ENCODE measurements around the gene PPFIA4. TPM values are rescaled to one million over a fixed set of nuclear protein-coding genes. Genes with fewer than 3 reads are reported as not detected.

Gene PPFIA4
- total and polyA plus RNA-seq, 9 of the 15 experiments (the other 6 are each of a cell fraction or from before 2014, with no cell fraction given): 0.07 to 12.0 (median 0.70) TPM

- peak; percentile 33; the same call in 1 of the 2 replicates for TF ChIP-seq ARID3B (CRISPR knock-in tag; IDR thresholded peaks at IDR 0.05; ENCODE audit: borderline replicate concordance)
- TF ChIP-seq, protein P1, sequence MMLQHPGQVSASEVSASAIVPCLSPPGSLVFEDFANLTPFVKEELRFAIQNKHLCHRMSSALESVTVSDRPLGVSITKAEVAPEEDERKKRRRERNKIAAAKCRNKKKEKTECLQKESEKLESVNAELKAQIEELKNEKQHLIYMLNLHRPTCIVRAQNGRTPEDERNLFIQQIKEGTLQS (IDR thresholded peaks at IDR 0.05): no peak
- TF ChIP-seq, protein P1 (CRISPR knock-in tag; conservative IDR thresholded peaks at IDR 0.05): 0 out of 2 replicates have a peak, but pooled peaks have one; percentile 69
- TF ChIP-seq ZNF785 (CRISPR knock-in tag; IDR thresholded peaks at IDR 0.05): no peak
- TF ChIP-seq MAFK (IDR thresholded peaks at IDR 0.05; ENCODE audit: low read length): no peak
- TF ChIP-seq, protein P2, sequence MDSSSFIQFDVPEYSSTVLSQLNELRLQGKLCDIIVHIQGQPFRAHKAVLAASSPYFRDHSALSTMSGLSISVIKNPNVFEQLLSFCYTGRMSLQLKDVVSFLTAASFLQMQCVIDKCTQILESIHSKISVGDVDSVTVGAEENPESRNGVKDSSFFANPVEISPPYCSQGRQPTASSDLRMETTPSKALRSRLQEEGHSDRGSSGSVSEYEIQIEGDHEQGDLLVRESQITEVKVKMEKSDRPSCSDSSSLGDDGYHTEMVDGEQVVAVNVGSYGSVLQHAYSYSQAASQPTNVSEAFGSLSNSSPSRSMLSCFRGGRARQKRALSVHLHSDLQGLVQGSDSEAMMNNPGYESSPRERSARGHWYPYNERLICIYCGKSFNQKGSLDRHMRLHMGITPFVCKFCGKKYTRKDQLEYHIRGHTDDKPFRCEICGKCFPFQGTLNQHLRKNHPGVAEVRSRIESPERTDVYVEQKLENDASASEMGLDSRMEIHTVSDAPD (CRISPR knock-in tag; IDR thresholded peaks at IDR 0.05): no peak
- TF ChIP-seq PRPF4 (IDR thresholded peaks at IDR 0.05; ENCODE audit: insufficient read depth, low read depth, low read length, poor library complexity, severe bottlenecking): no peak
- no peak for TF ChIP-seq SMARCB1 (IDR thresholded peaks at IDR 0.05; ENCODE audit: insufficient read length, low read depth)
- TF ChIP-seq SNIP1 (IDR thresholded peaks at IDR 0.05; ENCODE audit: low read depth): no peak
- TF ChIP-seq HMBOX1 (IDR thresholded peaks at IDR 0.05): no peak
- no peak for TF ChIP-seq ZBTB49 (CRISPR knock-in tag; IDR thresholded peaks at IDR 0.05; ENCODE audit: borderline replicate concordance)
- TF ChIP-seq TFAP4 (CRISPR knock-in tag; IDR thresholded peaks at IDR 0.05; ENCODE audit: borderline replicate concordance): peak; percentile 89
- no peak for TF ChIP-seq MAFG (tag; conservative IDR thresholded peaks at IDR 0.05)
- no peak for TF ChIP-seq ZNF764 (CRISPR knock-in tag; IDR thresholded peaks at IDR 0.05; ENCODE audit: low read depth)
- TF ChIP-seq XRCC3 (IDR thresholded peaks at IDR 0.05): no peak
- TF ChIP-seq ZBTB1 (CRISPR knock-in tag; IDR thresholded peaks at IDR 0.05; ENCODE audit: borderline replicate concordance, low read depth): no peak
- TF ChIP-seq ZKSCAN8 (CRISPR knock-in tag; IDR thresholded peaks at IDR 0.05): peak; percentile 84
- TF ChIP-seq SIRT6 (IDR thresholded peaks at IDR 0.05; ENCODE audit: low read depth, low read length): no peak
- peak; percentile 95 for TF ChIP-seq DMBX1 (CRISPR knock-in tag; IDR thresholded peaks at IDR 0.05; ENCODE audit: borderline replicate concordance)
- no peak for TF ChIP-seq POLR3G (IDR thresholded peaks at IDR 0.05; ENCODE audit: extremely low read depth, insufficient read length, insufficient replicate concordance)
Measured at GRCh38 chr1:203026031-203026665, at the start of gene PPFIA4 (continued).
